ENCODE results near the gene BRPF3. TPM values are rescaled to one million over a fixed set of nuclear protein-coding genes. Genes with fewer than 3 reads are reported as not detected.

The BRPF3 gene
- total and polyA plus RNA-seq, 2 of the 13 experiments (the other 11 are each of a cell fraction or from before 2014, with no cell fraction given), result 12.3 to 22.9 TPM

GRCh38 chr6:36219081-36219480 is 22.5 kb downstream of the BRPF3 start:
- no TSS peak for BruUV-seq (replicated peaks)
- ChIA-PET CTCF (ENCODE audit: low intra/inter-chr PET ratio, low total read pairs) (no interaction called here), POLR2A (no interaction called here)
- Histone ChIP-seq H3K27ac (ENCODE audit: extremely low read length, insufficient read depth, low read length) (no peak overlapping the region), H3K9ac (ENCODE audit: insufficient read depth, low read depth, low read length) (no peak overlapping the region), H3K4me2 (ENCODE audit: low read depth, low read length) (no peak overlapping the region), H3K4me3 (replicated peaks in 1 of 3; ENCODE audit: insufficient read depth in 1 of 3, low read depth in 2 of 3, low read length in 3 of 3) (no peak overlapping the region), H3K27me3 (ENCODE audit: control insufficient read depth in 1 of 2, insufficient read depth in 2 of 2, low read length in 2 of 2) (no peaks in the 10 kb centered on the region), H2AFZ (ENCODE audit: low read length) (no peak overlapping the region), H3K4me1 (ENCODE audit: insufficient read depth, low read length) (peaks cover under 1% of the 10 kb centered on the region), H4K20me1 (ENCODE audit: insufficient read depth, low read length) (no peaks in the 10 kb centered on the region), H3K9me3 (ENCODE audit: low read length) (no peaks in the 10 kb centered on the region), H3K36me3 (replicated peaks in 1 of 2; ENCODE audit: control insufficient read depth in 1 of 2, insufficient read depth in 2 of 2, low read length in 2 of 2) (peaks cover 44 to 91% of the 10 kb centered on the region in 2 experiments), H3K79me2 (ENCODE audit: insufficient read depth, low read length) (no peaks in the 10 kb centered on the region)
- FAIRE-seq (no peak), DNase-seq (ENCODE audit: low spot score) (no peak), ATAC-seq (no peak)
- TF ChIP-seq KDM6A (CRISPR knock-in tag; IDR thresholded peaks at IDR 0.05; ENCODE audit: low read depth) (no peak), UBTF (CRISPR knock-in tag; IDR thresholded peaks at IDR 0.05) (no peak), ZSCAN30 (CRISPR knock-in tag; IDR thresholded peaks at IDR 0.05) (no peak), ZNF367 (CRISPR knock-in tag; IDR thresholded peaks at IDR 0.05; ENCODE audit: borderline replicate concordance) (no peak), ZNF451 (CRISPR knock-in tag; IDR thresholded peaks at IDR 0.05) (no peak), MTF1 (CRISPR knock-in tag; IDR thresholded peaks at IDR 0.05) (no peak), THAP7 (CRISPR knock-in tag; IDR thresholded peaks at IDR 0.05) (no peak), XBP1 (CRISPR knock-in tag; IDR thresholded peaks at IDR 0.05) (no peak), ZNF138 (CRISPR knock-in tag; IDR thresholded peaks at IDR 0.05; ENCODE audit: low read depth) (no peak), ARID3A (IDR thresholded peaks at IDR 0.05; ENCODE audit: low read depth, low read length) (no peak), NFYB (CRISPR knock-in tag; IDR thresholded peaks at IDR 0.05) (no peak), PRPF4 (IDR thresholded peaks at IDR 0.05; ENCODE audit: low read depth, low read length, poor library complexity, severe bottlenecking) (no peak), ZNF101 (CRISPR knock-in tag; IDR thresholded peaks at IDR 0.05; ENCODE audit: borderline replicate concordance, low read depth) (no peak), NCOA1 (CRISPR knock-in tag; IDR thresholded peaks at IDR 0.05) (no peak), KDM5A (IDR thresholded peaks at IDR 0.05; ENCODE audit: borderline replicate concordance, low read length) (no peak), ZNF354B (CRISPR knock-in tag; IDR thresholded peaks at IDR 0.05) (no peak), ZNF296 (CRISPR knock-in tag; conservative IDR thresholded peaks at IDR 0.05) (no peak)
- WGBS (ENCODE audit: low lambda C conversion rate), result 97% methylated on average over 3 of the region's 3 CpGs
- intact Hi-C loops (cut with micrococcal nuclease; ENCODE audit: unreplicated experiment) (no loop called here), in situ Hi-C loops (cut with HindIII; ENCODE audit: extremely low pct_ligation_motif_present, low pct_unique_long_range_greater_than_20kb) (no loop called here)

Data from HepG2 (cell line).